ENCODE measurements around the gene SLC6A3.

Gene SLC6A3

DNA sequence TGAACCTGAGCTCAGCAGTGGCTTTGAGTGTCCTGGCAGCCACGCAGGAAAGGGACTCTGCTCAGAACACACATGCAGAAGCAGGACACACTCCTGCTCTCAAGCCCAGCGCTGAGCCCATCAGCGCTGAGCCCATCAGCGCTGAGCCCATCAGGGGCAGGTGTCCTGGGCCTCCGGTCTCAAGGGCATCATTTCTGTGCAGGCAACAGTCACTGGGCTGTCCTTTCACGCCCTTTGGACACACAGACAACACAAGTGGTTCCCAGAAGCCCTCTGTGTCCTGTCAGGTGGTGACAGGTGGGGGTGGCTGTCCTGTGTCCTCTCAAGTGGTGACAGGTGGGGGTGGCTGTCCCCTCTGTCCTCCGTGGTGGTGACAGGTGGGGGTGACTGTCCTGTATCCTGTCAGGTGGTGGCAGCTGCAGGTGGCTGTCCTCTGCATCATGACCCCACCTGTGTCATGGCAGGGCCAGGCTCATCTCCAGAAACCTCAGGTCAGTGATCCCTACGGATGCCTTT is 61.3 kb downstream of the SLC6A3 start:
- H3K27ac ChIP-seq (replicated peaks): no peak overlapping the region
- peaks cover 20% of the 10 kb centered on the region for H3K27me3 ChIP-seq (ENCODE audit: insufficient read depth, poor library complexity, severe bottlenecking)
- no peak for DNase-seq (ENCODE audit: low read depth in 1 of 2, low spot score in 1 of 2)
- no peak overlapping the region for H3K4me3 ChIP-seq (replicated peaks; ENCODE audit: insufficient read depth, low read length)
- no peak for TF ChIP-seq GABPA (IDR thresholded peaks at IDR 0.05; ENCODE audit: low read depth)
- TF ChIP-seq, protein P1, sequence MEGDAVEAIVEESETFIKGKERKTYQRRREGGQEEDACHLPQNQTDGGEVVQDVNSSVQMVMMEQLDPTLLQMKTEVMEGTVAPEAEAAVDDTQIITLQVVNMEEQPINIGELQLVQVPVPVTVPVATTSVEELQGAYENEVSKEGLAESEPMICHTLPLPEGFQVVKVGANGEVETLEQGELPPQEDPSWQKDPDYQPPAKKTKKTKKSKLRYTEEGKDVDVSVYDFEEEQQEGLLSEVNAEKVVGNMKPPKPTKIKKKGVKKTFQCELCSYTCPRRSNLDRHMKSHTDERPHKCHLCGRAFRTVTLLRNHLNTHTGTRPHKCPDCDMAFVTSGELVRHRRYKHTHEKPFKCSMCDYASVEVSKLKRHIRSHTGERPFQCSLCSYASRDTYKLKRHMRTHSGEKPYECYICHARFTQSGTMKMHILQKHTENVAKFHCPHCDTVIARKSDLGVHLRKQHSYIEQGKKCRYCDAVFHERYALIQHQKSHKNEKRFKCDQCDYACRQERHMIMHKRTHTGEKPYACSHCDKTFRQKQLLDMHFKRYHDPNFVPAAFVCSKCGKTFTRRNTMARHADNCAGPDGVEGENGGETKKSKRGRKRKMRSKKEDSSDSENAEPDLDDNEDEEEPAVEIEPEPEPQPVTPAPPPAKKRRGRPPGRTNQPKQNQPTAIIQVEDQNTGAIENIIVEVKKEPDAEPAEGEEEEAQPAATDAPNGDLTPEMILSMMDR (IDR thresholded peaks at IDR 0.05; ENCODE audit: insufficient read depth, low read length): no peak
- TF ChIP-seq POLR2AphosphoS5 (IDR thresholded peaks at IDR 0.05; ENCODE audit: low read depth): no peak
- TF ChIP-seq, protein P2, sequence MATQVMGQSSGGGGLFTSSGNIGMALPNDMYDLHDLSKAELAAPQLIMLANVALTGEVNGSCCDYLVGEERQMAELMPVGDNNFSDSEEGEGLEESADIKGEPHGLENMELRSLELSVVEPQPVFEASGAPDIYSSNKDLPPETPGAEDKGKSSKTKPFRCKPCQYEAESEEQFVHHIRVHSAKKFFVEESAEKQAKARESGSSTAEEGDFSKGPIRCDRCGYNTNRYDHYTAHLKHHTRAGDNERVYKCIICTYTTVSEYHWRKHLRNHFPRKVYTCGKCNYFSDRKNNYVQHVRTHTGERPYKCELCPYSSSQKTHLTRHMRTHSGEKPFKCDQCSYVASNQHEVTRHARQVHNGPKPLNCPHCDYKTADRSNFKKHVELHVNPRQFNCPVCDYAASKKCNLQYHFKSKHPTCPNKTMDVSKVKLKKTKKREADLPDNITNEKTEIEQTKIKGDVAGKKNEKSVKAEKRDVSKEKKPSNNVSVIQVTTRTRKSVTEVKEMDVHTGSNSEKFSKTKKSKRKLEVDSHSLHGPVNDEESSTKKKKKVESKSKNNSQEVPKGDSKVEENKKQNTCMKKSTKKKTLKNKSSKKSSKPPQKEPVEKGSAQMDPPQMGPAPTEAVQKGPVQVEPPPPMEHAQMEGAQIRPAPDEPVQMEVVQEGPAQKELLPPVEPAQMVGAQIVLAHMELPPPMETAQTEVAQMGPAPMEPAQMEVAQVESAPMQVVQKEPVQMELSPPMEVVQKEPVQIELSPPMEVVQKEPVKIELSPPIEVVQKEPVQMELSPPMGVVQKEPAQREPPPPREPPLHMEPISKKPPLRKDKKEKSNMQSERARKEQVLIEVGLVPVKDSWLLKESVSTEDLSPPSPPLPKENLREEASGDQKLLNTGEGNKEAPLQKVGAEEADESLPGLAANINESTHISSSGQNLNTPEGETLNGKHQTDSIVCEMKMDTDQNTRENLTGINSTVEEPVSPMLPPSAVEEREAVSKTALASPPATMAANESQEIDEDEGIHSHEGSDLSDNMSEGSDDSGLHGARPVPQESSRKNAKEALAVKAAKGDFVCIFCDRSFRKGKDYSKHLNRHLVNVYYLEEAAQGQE (IDR thresholded peaks at IDR 0.05; ENCODE audit: insufficient replicate concordance, low read depth): no peak
- TF ChIP-seq SPI1 (IDR thresholded peaks at IDR 0.05; ENCODE audit: borderline replicate concordance, low read depth): no peak

DNA sequence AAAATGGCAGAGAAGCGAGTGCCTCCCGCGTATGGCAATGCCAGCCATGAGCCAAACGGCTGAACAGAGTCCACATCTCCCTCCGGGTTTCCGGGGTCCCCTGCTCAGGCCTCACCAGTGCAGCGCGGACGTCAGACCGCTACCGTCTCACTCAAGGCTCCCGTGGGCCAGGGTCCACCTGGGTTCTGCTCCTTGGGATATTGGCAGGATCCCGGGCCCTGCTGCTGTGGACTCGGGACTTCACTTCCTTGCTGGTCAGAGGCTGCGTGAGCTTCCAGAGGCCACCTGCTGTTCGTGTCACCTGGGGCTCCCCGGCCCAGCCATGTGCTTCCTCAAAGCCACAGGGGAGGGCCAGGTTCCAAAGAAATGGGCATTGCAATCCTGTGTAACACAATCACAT is 61.9 kb downstream of the SLC6A3 start:
- H3K4me3 ChIP-seq (replicated peaks; ENCODE audit: insufficient read depth, low read length): no peak overlapping the region
- no peak for DNase-seq (ENCODE audit: low read depth in 1 of 2, low spot score in 1 of 2)
- TF ChIP-seq, protein P2 (IDR thresholded peaks at IDR 0.05; ENCODE audit: insufficient replicate concordance, low read depth): no peak
- TF ChIP-seq GABPA (IDR thresholded peaks at IDR 0.05; ENCODE audit: low read depth) (no peak), SPI1 (IDR thresholded peaks at IDR 0.05; ENCODE audit: borderline replicate concordance, low read depth) (no peak), POLR2AphosphoS5 (IDR thresholded peaks at IDR 0.05; ENCODE audit: low read depth) (no peak)
- TF ChIP-seq, protein P1 (IDR thresholded peaks at IDR 0.05; ENCODE audit: insufficient read depth, low read length): no peak
- peaks cover 15% of the 10 kb centered on the region for H3K27me3 ChIP-seq (ENCODE audit: insufficient read depth, poor library complexity, severe bottlenecking)
- H3K27ac ChIP-seq (replicated peaks): no peak overlapping the region

DNA sequence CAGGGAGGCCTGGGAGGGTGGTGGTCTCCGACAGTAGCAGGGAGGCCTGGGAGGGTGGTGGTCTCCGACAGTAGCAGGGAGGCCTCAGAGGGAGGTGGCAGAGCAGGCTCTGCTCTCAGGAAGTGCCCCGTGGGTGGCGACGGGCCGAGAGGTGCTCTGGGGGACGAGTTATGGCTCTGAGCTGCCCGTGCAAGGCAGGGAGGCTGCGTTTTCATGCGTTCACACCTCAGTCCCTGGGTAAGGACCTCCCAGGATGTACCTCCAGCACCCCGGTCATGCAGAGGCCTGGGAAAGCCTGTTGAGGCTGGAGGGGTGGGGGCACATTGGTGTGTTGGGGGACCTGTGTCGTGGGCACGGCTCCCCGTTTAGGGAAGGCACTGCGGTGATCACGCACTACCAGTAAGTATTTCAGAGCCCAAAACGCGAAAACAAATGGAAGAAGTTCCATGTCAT is 63.0 kb downstream of the SLC6A3 start:
- H3K27ac ChIP-seq (replicated peaks): no peak overlapping the region
- TF ChIP-seq POLR2AphosphoS5 (IDR thresholded peaks at IDR 0.05; ENCODE audit: low read depth) (no peak), GABPA (IDR thresholded peaks at IDR 0.05; ENCODE audit: low read depth) (no peak), SPI1 (IDR thresholded peaks at IDR 0.05; ENCODE audit: borderline replicate concordance, low read depth) (no peak)
- TF ChIP-seq, protein P1 (IDR thresholded peaks at IDR 0.05; ENCODE audit: insufficient read depth, low read length): no peak
- TF ChIP-seq, protein P2 (IDR thresholded peaks at IDR 0.05; ENCODE audit: insufficient replicate concordance, low read depth): no peak
- no peak for DNase-seq (ENCODE audit: low read depth in 1 of 2, low spot score in 1 of 2)
- no peak overlapping the region for H3K4me3 ChIP-seq (replicated peaks; ENCODE audit: insufficient read depth, low read length)
- H3K27me3 ChIP-seq (ENCODE audit: insufficient read depth, poor library complexity, severe bottlenecking): peaks cover 11% of the 10 kb centered on the region
